BLaER1 (cell line): ENCODE data around the gene NFIX.
A peak's percentile ranks its signal among the peaks of the same experiment; 100 is the strongest.

Experiments
- H3K27ac ChIP-seq: shearing (Covaris generic); formaldehyde crosslinking; 2 replicates; pipeline ENCODE4 v1.8.1; 2022
- H3K27me3 ChIP-seq: shearing (Covaris generic); formaldehyde crosslinking; 2 replicates; pipeline ENCODE4 v1.8.1; 2022
- H3K36me3 ChIP-seq: shearing (Covaris generic); formaldehyde crosslinking; 2 replicates; pipeline ENCODE4 v1.8.1; 2022
- H3K4me1 ChIP-seq: shearing (Covaris generic); formaldehyde crosslinking; 2 replicates; pipeline ENCODE4 v1.8.1; 2022
- H3K4me2 ChIP-seq: shearing (Covaris generic); formaldehyde crosslinking; 2 replicates; pipeline ENCODE4 v1.8.1; 2022
- H3K4me3 ChIP-seq: shearing (Covaris generic); formaldehyde crosslinking; 2 replicates; pipeline ENCODE4 v1.8.1; 2022
- H3K9ac ChIP-seq: shearing (Covaris generic); formaldehyde crosslinking; 2 replicates; pipeline ENCODE4 v1.8.1; 2022
- H3K9me3 ChIP-seq: shearing (Covaris generic); formaldehyde crosslinking; 2 replicates; pipeline ENCODE4 v1.8.1; 2022
- H4K20me1 ChIP-seq: shearing (Covaris generic); formaldehyde crosslinking; 2 replicates; pipeline ENCODE4 v1.8.1; 2022
- Cebpa-rat ChIP-seq: shearing (Covaris generic); IDR thresholded peaks from 2 replicates; pipeline ENCODE4 v1.8.1; 2022

Gene NFIX

DNA sequence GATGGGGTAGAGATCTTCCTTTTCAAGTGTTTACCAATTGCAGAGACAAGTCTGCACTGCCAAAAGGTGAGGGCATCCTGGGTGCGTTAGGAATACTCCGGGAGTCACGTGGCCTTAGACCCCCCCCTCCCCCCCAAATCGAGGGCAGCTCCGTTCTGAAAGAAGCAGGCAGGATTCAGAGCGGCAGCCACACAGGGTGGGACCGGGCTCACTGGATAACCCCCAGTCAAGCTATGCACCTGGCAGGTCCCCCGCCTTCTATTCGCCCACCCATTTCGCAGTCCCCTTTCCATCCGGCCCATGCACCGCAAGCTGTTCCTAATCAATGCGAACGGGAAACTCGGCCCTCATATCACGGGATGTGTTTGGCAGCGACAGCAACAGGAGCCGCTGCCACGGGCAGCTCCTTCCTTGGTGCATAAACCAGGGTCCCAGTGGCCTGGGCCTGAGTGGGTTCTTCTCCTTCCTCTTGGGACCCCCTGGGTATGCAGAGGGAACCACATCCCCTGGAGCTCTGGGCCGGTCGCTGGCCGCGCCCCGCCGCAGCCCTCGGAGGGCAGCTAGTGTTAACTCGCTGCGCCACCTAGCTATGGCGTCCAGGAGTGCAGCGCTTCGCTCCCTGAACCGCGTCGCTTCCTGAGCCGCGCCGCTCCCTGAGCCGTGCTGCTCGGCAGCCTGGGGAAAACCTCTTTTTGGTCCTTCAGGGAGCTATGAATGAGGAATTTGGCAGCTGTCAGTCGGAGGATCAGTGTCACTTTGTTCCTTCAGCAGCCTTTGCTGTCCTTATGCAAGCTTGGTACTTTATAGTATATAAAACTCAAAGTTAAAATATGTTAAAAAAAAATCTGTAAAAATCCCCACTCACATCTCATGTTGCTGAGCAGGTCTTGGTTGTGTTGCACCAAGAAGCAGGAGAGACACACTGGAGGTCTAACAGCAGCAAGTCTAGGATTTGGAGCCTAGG lies 66.0 kb downstream of the NFIX start:
- Histone ChIP-seq H3K4me2 (peak overlapping the region; percentile 97), H3K4me1 (peaks cover 85% of the 10 kb centered on the region), H3K27ac (peak overlapping the region; percentile 44; the same call in 1 of the 2 replicates), H3K27me3 (no peaks in the 10 kb centered on the region), H3K9me3 (no peaks in the 10 kb centered on the region), H3K36me3 (peaks cover 15% of the 10 kb centered on the region; the same call in 1 of the 2 replicates), H3K9ac (peak overlapping the region; percentile 52), H4K20me1 (peaks cover 97% of the 10 kb centered on the region), H3K4me3 (peak overlapping the region; percentile 63)
- no peak for TF ChIP-seq Cebpa-rat

DNA sequence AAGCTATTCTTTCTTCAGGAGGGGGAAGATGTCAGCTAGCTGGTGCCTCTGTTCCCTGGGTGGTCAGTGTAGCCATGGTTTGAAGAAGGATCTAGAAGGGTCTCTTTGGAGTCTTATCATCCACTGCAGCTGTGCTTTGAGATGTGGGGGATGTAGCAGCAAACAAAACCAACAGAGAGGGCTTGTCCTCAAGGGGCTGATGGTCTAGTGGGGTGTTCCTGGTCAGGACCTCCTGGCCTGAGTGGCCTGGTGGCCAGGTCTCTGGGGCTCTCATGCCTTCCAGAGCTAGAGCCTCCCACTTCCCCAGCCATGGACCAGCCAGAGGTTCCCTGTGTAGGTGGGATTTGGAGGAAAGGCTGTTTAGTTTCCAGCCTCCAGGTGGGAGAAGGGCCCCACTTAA lies 67.0 kb downstream of the NFIX start:
- H3K9me3 ChIP-seq, result no peaks in the 10 kb centered on the region
- peaks cover 85% of the 10 kb centered on the region for H3K4me1 ChIP-seq
- peak overlapping the region; percentile 97 for H3K4me2 ChIP-seq
- 0 out of 2 replicates have a peak overlapping the region, but pooled peaks have one; percentile 27 for H3K27ac ChIP-seq
- H3K4me3 ChIP-seq, result no peak overlapping the region
- peaks cover 19% of the 10 kb centered on the region; the same call in 1 of the 2 replicates for H3K36me3 ChIP-seq
- no peak for TF ChIP-seq Cebpa-rat
- H3K27me3 ChIP-seq, result no peaks in the 10 kb centered on the region
- H4K20me1 ChIP-seq, result peaks cover 96% of the 10 kb centered on the region
- peak overlapping the region; percentile 30; the same call in 1 of the 2 replicates for H3K9ac ChIP-seq

DNA sequence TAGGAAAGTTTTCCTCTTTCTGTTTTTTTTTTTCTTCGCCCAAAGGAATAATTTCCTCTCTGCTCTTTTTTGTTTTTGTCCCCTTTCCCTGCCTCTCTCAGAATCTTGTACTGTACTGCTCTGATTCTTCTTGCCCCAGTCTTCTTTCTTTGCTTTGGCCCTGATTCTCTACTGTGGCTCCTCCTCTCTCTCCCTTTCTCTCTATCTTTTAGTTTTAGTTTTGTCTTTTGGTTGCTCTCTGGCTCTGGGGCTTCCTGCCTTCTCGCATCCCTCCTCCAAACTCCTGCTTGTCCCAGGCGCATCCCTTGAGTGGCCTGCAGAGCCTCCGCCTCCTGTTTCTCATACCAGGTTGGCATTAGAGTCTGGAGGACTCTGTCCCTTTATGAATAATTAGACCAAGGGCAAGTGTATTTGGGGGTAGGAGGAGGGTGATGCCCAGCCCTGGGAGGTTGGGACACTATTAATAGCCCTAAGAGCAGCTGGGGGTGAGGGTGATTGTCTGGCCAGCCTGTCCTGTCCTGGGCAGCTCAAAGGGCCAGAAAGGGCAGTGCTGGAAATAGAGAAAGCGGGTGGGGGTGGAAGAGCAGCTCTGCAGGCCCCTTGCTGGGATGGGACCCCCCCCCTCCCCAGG lies 68.3 kb downstream of the NFIX start:
- H4K20me1 ChIP-seq, result peaks cover 86% of the 10 kb centered on the region
- no peak for TF ChIP-seq Cebpa-rat
- no peaks in the 10 kb centered on the region for H3K27me3 ChIP-seq
- H3K9ac ChIP-seq, result peak overlapping the region; percentile 60
- H3K9me3 ChIP-seq, result no peaks in the 10 kb centered on the region
- H3K4me2 ChIP-seq, result peak overlapping the region; percentile 97
- peaks cover 19% of the 10 kb centered on the region; the same call in 1 of the 2 replicates for H3K36me3 ChIP-seq
- no peak overlapping the region for H3K27ac ChIP-seq
- no peak overlapping the region for H3K4me3 ChIP-seq
- peaks cover 95% of the 10 kb centered on the region for H3K4me1 ChIP-seq

DNA sequence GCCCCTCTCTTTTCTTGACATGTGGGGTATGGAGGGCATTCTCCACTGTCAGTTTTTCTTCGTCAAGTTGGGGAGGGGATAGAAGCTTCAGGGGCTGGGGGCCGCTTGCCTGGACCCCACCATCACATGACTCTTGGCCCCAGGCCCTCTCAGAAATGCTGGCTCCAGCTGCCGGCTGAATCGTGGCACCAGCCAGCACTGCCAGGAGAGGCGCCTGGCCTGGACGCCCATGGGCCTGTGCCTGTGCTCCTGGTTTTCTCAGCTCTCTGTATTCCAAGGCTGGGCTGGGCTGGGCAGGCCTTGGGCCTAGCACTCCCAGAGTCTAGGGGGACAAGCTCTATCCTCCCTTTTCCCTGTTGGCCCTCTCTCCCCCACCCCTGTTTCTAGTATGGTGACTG lies 68.8 kb downstream of the NFIX start:
- H3K27ac ChIP-seq, result no peak overlapping the region
- no peak for TF ChIP-seq Cebpa-rat
- H3K9me3 ChIP-seq, result no peaks in the 10 kb centered on the region
- H3K4me3 ChIP-seq, result no peak overlapping the region
- no peaks in the 10 kb centered on the region for H3K27me3 ChIP-seq
- 0 out of 2 replicates have a peak overlapping the region, but pooled peaks have one; percentile 60 for H3K9ac ChIP-seq
- H3K4me1 ChIP-seq, result peaks cover 100% of the 10 kb centered on the region
- H3K36me3 ChIP-seq, result peaks cover 19% of the 10 kb centered on the region; the same call in 1 of the 2 replicates
- no peak overlapping the region for H3K4me2 ChIP-seq
- H4K20me1 ChIP-seq, result peaks cover 85% of the 10 kb centered on the region

GRCh38 chr19:13066226-13066625 lies 71.0 kb downstream of the NFIX start:
- peaks cover 19% of the 10 kb centered on the region; the same call in 1 of the 2 replicates for H3K36me3 ChIP-seq
- peak overlapping the region; percentile 25; the same call in 1 of the 2 replicates for H3K9ac ChIP-seq
- H3K4me2 ChIP-seq, result peak overlapping the region; percentile 58
- peaks cover 100% of the 10 kb centered on the region for H3K4me1 ChIP-seq
- no peaks in the 10 kb centered on the region for H3K9me3 ChIP-seq
- H3K27me3 ChIP-seq, result no peaks in the 10 kb centered on the region
- no peak for TF ChIP-seq Cebpa-rat
- H3K27ac ChIP-seq, result peak overlapping the region; percentile 61
- no peak overlapping the region for H3K4me3 ChIP-seq
- H4K20me1 ChIP-seq, result peaks cover 84% of the 10 kb centered on the region

GRCh38 chr19:13066933-13067807 lies 71.9 kb downstream of the NFIX start:
- H3K4me2 ChIP-seq, result peak overlapping the region; percentile 58
- no peak for TF ChIP-seq Cebpa-rat
- H4K20me1 ChIP-seq, result peaks cover 74% of the 10 kb centered on the region
- peaks cover 100% of the 10 kb centered on the region for H3K4me1 ChIP-seq
- H3K4me3 ChIP-seq, result no peak overlapping the region
- H3K36me3 ChIP-seq, result peaks cover 19% of the 10 kb centered on the region; the same call in 1 of the 2 replicates
- H3K27ac ChIP-seq, result peak overlapping the region; percentile 61; the same call in 1 of the 2 replicates
- H3K9ac ChIP-seq, result no peak overlapping the region
- no peaks in the 10 kb centered on the region for H3K27me3 ChIP-seq
- no peaks in the 10 kb centered on the region for H3K9me3 ChIP-seq

DNA sequence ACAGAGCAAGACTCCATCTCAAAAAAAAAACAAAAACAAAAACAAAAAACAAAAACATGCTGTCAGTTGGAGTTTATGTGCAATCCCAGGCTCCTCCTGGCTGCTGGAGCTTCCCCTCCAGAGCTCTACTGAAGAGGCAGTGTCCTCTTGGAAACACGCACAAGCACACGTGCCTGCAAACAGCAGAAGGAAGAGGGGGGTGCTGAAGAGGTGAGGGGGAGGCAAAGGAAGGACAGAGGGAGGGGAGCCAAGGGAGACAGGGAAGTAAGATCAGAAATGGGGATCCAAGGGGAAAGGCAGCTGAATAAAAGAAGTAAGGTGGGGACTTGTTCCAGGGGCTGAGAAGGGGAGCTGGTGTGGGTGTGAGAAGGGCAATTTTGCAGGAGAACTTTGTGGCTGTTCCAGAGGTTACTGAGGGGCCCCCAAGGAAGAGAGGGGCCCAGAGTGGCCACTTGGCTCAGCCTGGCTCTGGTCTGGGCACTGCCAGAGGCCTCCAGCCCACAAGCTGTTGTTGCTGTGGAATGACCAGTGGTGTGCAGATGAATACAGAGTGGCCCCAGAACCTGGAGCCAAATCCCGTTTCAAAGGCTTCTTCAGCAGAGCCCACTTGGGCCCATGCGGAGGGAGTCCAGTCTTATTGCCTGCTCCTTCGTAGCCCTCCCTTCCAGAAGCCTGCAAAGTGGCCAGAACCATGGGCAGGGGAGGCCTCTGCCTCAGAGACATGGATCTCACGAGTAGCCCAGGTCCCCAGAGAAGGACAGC lies 73.0 kb downstream of the NFIX start:
- Histone ChIP-seq H3K27ac (peak overlapping the region; percentile 71; the same call in 1 of the 2 replicates), H3K9ac (0 out of 2 replicates have a peak overlapping the region, but pooled peaks have one; percentile 51)

More for the DNA sequence above, 73.0 kb downstream of the NFIX start:
- H3K9me3 ChIP-seq, result no peaks in the 10 kb centered on the region
- peaks cover 91% of the 10 kb centered on the region for H3K4me1 ChIP-seq
- H3K4me2 ChIP-seq, result peak overlapping the region; percentile 77
- H3K36me3 ChIP-seq, result peaks cover 27% of the 10 kb centered on the region
- peaks cover 63% of the 10 kb centered on the region for H4K20me1 ChIP-seq
- H3K27me3 ChIP-seq, result no peaks in the 10 kb centered on the region
- no peak overlapping the region for H3K4me3 ChIP-seq
- TF ChIP-seq Cebpa-rat, result no peak
